Measurements from ENCODE around the gene OGT.
"Not testable (repeated sequence)": the region's sequence is repeated elsewhere in the genome, so short reads cannot be mapped to it uniquely, and the experiment has no call there.

OGT gene

DNA sequence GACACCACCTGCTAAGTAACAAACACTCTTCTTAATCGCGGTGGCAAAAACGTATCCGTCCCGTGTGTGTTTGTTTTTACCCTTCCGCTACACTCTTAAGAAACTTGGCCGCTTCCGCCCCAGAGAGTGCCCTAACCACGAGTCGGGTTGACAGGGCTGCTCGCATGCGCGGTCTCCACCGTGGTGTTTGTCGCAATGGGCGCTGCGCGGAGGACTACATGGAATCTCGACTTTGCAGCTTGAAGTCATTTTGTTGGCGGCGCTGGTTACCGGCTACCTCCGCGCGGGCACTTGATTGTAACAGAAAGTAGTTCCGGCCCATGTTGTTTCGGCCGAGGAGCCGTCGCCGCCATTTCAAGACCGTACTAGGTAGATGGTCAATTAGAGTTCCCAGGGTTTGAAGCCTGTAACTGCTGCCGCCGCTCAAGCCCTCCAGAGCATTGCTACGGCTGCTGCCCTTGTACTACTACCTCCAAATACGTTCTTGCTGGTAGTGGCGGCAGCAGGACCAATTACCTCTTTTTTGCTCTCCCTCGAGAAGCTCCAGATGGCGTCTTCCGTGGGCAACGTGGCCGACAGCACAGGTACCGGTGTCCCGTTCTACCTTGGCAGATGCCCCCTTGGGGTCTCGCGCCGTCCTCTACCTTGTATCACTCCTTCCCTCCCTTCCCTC lies at the start of gene OGT:
OGT (plus strand) TSS at position 352 of the 673 bp plus-strand sequence; CDS start at position 548, 196 bp downstream.
- H3K36me3 Mint-ChIP-seq (ENCODE audit: low read depth), result peaks cover 4% of the 10 kb centered on the region
- peak within 1 kb of the TSS; percentile 98 to 99 (median 98) for H3K4me3 Mint-ChIP-seq
- peak within 1 kb of the TSS; percentile 92 to 96 (median 95) for H3K27ac Mint-ChIP-seq
- H3K4me1 Mint-ChIP-seq, result peaks cover 21% of the 10 kb centered on the region
- TF ChIP-seq, protein P1, sequence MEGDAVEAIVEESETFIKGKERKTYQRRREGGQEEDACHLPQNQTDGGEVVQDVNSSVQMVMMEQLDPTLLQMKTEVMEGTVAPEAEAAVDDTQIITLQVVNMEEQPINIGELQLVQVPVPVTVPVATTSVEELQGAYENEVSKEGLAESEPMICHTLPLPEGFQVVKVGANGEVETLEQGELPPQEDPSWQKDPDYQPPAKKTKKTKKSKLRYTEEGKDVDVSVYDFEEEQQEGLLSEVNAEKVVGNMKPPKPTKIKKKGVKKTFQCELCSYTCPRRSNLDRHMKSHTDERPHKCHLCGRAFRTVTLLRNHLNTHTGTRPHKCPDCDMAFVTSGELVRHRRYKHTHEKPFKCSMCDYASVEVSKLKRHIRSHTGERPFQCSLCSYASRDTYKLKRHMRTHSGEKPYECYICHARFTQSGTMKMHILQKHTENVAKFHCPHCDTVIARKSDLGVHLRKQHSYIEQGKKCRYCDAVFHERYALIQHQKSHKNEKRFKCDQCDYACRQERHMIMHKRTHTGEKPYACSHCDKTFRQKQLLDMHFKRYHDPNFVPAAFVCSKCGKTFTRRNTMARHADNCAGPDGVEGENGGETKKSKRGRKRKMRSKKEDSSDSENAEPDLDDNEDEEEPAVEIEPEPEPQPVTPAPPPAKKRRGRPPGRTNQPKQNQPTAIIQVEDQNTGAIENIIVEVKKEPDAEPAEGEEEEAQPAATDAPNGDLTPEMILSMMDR (IDR thresholded peaks at IDR 0.05; ENCODE audit: unreplicated experiment in 3 of 3), result no peak
- peaks cover 7% of the 10 kb centered on the region for H3K9me3 Mint-ChIP-seq
- no peaks in the 10 kb centered on the region for H3K27me3 Mint-ChIP-seq (ENCODE audit: low read depth)

DNA sequence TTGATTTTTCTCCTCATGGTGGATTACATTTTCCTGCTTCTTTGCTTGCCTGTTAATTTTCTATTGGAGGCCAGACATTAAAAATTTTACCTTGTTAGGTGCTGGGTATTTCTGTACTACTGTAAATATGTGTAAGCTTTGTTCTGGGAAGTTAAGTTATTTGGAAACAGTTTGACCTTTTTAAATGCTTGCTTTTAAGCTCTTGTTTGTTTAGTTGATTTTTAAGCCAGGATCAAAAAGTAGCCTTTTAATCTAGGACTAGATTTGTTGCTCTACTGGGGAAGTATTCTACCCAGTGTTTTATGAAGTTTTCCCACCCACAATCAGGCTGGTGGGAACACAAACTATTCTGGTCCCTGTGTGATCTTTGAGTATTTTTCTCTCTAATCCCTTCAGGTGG lies 45.1 kb upstream of the OGT start:
- Mint-ChIP-seq H3K27ac (no peak overlapping the region), H3K4me1 (no peaks in the 10 kb centered on the region), H3K27me3 (ENCODE audit: low read depth) (no peaks in the 10 kb centered on the region), H3K36me3 (ENCODE audit: low read depth) (no peaks in the 10 kb centered on the region), H3K4me3 (no peak overlapping the region), H3K9me3 (peaks cover 16% of the 10 kb centered on the region)
- TF ChIP-seq, protein P1 (IDR thresholded peaks at IDR 0.05; ENCODE audit: unreplicated experiment in 3 of 3), result no peak

DNA sequence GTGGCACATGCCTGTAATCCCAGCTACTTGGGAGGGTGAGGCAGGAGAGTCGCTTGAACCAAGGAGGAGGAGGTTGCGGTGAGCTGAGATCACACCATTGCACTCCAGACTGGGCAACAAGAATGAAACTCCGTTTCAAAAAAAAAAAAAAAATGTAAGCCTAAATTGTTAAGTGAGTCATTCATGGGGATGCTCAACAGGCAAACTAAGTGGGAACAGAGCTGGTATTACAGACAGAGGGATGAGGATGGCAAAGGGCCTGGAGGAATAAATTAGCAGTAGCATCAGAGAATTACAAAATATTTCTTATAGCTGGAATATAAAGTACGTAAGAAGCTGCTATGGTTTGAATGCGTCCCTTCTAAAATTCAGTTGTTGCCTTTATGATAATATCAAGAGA lies 43.4 kb upstream of the OGT start:
- no peaks in the 10 kb centered on the region for H3K27me3 Mint-ChIP-seq (ENCODE audit: low read depth)
- H3K4me3 Mint-ChIP-seq, result no peak overlapping the region
- H3K9me3 Mint-ChIP-seq, result peaks cover 21% of the 10 kb centered on the region
- no peaks in the 10 kb centered on the region for H3K4me1 Mint-ChIP-seq
- TF ChIP-seq, protein P1 (IDR thresholded peaks at IDR 0.05; ENCODE audit: unreplicated experiment in 3 of 3), result no peak
- no peak overlapping the region for H3K27ac Mint-ChIP-seq
- peaks cover 4% of the 10 kb centered on the region for H3K36me3 Mint-ChIP-seq (ENCODE audit: low read depth)

DNA sequence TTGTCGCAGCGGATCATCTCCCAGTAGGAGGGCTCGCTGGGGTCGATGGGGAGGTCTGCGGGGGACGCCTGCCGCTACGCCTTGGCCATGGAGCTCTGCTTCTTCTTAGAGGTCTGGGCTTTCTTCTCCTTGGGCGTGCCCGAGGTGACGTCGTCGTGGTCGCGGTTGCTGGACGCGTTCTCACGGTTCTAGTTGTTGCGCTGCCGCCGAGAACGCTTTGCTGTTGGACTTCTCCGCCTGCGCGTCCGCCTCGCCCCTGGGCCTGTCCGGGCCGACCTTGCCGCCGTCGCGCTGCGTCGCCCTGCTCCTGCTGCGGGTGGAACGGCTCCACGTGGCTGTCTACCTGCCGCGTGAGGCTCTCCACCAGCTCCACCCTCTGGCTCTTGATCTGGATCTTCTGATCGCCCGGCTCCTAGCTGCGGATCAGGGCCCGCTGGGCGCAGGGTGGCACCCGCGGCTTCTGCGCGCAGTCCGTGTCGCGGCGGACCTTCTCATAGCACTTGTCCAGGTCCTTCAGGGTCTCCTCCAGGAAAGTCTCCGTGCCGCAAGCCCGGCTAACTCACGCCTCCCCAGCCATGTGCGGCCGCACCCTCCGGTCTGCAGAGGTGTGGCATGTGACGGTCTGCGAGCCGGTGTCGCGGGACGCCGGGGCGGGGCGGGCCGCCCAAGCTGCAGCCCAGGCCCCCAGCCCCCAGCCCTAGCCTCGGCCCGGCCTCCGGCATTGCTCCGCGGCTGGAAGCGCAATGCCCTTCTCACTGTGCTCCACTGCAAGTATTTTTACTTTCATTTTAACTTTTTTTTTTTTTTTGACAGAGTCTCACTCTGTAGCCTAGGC lies 40.5 kb upstream of the OGT start:
- H3K27me3 Mint-ChIP-seq (ENCODE audit: low read depth), result no peaks in the 10 kb centered on the region
- H3K4me1 Mint-ChIP-seq, result no peaks in the 10 kb centered on the region
- H3K4me3 Mint-ChIP-seq, result no peak overlapping the region
- H3K27ac Mint-ChIP-seq, result no peak overlapping the region
- peaks cover 4% of the 10 kb centered on the region for H3K36me3 Mint-ChIP-seq (ENCODE audit: low read depth)
- TF ChIP-seq, protein P1 (IDR thresholded peaks at IDR 0.05; ENCODE audit: unreplicated experiment in 3 of 3), result no peak
- H3K9me3 Mint-ChIP-seq, result peaks cover 26% of the 10 kb centered on the region

DNA sequence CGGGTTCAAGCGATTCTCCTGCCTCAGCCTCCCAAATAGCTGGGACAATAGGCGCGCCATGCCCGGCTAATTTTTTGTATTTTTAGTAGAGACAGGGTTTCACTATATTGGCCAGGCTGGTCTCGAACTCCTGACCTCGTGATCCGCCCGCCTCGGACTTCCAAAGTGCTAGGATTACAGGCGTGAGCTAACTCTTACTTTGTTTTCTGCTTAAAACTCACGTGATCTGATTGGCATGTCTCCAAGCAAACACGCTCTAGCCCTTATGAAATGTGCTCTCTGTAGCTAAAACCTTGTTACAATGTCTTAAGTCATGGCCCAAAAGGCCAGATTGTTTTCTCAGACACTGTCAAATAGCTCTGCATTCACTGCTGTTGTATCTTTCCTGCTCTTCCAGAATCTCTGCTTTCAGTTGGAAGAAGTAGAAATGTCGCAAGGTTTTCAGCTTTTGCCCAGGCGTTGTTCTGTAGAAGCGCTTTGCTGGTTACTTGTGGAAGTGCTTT lies 39.7 kb upstream of the OGT start:
- Mint-ChIP-seq H3K9me3 (peaks cover 23% of the 10 kb centered on the region), H3K36me3 (ENCODE audit: low read depth) (peaks cover 4% of the 10 kb centered on the region), H3K4me3 (no peak overlapping the region), H3K4me1 (no peaks in the 10 kb centered on the region), H3K27ac (no peak overlapping the region), H3K27me3 (ENCODE audit: low read depth) (no peaks in the 10 kb centered on the region)
- TF ChIP-seq, protein P1 (IDR thresholded peaks at IDR 0.05; ENCODE audit: unreplicated experiment in 3 of 3), result no peak

DNA sequence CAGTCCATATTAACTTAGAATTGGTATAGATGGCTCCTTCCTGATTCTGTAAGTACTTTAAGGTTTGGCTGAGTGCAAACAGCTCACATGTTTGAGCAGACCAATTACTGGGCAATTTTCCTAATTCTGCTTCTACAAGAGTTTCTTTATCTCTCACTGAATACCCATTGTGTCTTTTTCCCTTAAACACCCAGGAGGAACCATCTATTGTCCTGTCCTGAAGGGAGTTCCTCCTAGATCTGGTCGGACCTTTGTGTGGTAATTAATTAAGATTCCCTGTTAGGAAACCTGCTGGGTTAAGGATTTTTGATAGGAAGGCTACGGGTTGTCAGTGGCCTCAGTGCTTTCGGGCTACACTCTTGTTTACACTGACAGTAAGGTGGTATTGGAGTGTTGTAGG lies 36.9 kb upstream of the OGT start:
- peaks cover 19% of the 10 kb centered on the region for H3K9me3 Mint-ChIP-seq
- not testable (repeated sequence) for H3K4me1 Mint-ChIP-seq; H3K27ac Mint-ChIP-seq; H3K4me3 Mint-ChIP-seq; H3K27me3 Mint-ChIP-seq (ENCODE audit: low read depth); H3K36me3 Mint-ChIP-seq (ENCODE audit: low read depth)

Measured in nephron (organoid).